Measurements from ENCODE around the gene LGI4. TPM values are rescaled to one million over a fixed set of nuclear protein-coding genes. Genes with fewer than 3 reads are reported as not detected.

Gene LGI4
- total RNA-seq, 1 donor from 2014 or later, result 6.7 TPM

DNA sequence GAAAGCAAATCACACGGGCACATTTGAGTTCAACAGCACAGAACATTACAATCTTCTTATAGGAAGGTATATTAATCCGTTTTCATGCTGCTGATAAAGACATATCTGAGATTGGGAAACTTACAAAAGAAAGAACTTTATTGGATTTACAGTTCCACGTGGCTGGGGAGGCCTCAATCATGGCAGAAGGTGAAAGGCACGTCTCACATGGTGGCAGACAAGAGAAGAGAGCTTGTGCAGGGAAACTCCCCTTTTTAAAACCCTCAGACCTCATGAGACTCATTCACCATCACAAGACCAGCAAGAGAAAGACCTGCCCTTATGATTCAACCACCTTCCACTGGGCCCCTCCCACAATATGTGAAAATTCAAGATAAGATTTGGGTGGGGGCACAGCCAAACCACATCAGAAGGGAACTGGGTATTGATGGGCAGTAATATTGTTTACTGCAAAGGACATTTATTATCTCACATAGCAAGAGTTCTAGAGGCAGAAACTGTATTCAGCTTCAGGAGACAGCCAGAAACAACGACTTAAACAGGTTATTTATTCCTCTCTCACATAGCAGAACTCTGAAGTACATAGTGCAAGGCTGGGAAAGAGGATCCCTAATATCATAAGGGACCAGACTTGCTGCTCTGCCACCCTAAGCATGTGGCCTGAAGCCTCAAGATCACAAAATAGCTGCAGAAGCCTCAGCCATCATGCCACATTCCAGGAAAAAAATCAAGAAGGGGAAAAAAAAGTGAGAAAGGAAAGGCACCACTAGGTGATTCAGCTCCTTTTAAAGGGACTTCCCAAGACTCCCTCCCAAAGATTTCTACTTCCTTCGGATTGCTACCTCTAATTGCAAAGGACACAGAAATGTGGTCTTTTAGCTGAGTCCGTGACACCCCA lies 42.8 kb upstream of the LGI4 start:
- H3K27ac ChIP-seq, result no peak overlapping the region
- no peaks in the 10 kb centered on the region for H3K9me3 ChIP-seq
- TF ChIP-seq CTCF (IDR thresholded peaks at IDR 0.05), result no peak
- H3K36me3 ChIP-seq, result no peaks in the 10 kb centered on the region
- no peak for DNase-seq
- intact Hi-C loops (cut with DNase I), result no loop called here
- no peaks in the 10 kb centered on the region for H3K27me3 ChIP-seq
- no peak overlapping the region for H3K4me3 ChIP-seq
- no peak for ATAC-seq
- no peaks in the 10 kb centered on the region for H3K4me1 ChIP-seq

GRCh38 chr19:35176181-35176570 lies 41.3 kb upstream of the LGI4 start:
- H3K9me3 ChIP-seq, result no peaks in the 10 kb centered on the region
- H3K27me3 ChIP-seq, result no peaks in the 10 kb centered on the region
- H3K4me3 ChIP-seq, result no peak overlapping the region
- no peak for TF ChIP-seq CTCF (IDR thresholded peaks at IDR 0.05)
- ATAC-seq, result no peak
- intact Hi-C loops (cut with DNase I), result no loop called here
- DNase-seq, result no peak
- no peak overlapping the region for H3K27ac ChIP-seq
- H3K36me3 ChIP-seq, result no peaks in the 10 kb centered on the region
- peaks cover 8% of the 10 kb centered on the region for H3K4me1 ChIP-seq

DNA sequence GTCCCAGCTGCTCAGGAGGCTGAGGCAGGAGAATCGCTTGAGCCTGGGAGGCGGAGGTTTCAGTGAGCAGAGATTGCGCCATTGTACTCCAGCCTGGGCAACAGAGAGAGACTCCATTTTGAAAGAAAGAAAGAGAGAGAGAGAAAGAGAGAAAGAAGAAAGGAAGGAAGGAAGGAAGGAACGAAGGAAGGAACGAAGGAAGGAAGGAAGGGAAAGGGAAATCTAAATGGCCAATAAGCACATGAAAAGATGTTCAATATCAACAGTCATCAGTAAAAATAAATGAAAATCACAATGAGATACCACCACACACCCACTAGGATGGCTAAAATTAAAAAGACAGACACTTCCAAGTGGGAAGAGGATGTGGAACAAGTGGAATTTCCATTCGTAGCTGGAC lies 39.4 kb upstream of the LGI4 start:
- Histone ChIP-seq H3K4me3 (no peak overlapping the region), H3K27me3 (no peaks in the 10 kb centered on the region), H3K9me3 (no peaks in the 10 kb centered on the region), H3K36me3 (no peaks in the 10 kb centered on the region), H3K4me1 (peaks cover 11% of the 10 kb centered on the region), H3K27ac (no peak overlapping the region)
- DNase-seq, result peak; percentile 12
- intact Hi-C loops (cut with DNase I), result no loop called here
- TF ChIP-seq CTCF (IDR thresholded peaks at IDR 0.05), result no peak
- ATAC-seq, result no peak

- H3K9me3 ChIP-seq, result no peaks in the 10 kb centered on the region
- ATAC-seq (no peak), DNase-seq (no peak)
- no peaks in the 10 kb centered on the region for H3K27me3 ChIP-seq
- peaks cover 19% of the 10 kb centered on the region for H3K4me1 ChIP-seq
- no peak overlapping the region for H3K4me3 ChIP-seq
- no peaks in the 10 kb centered on the region for H3K36me3 ChIP-seq
- no peak overlapping the region for H3K27ac ChIP-seq
- intact Hi-C loops (cut with DNase I), result no loop called here
- TF ChIP-seq CTCF (IDR thresholded peaks at IDR 0.05), result no peak
Observed at GRCh38 chr19:35171730-35172129, 36.9 kb upstream of the LGI4 start.

GRCh38 chr19:35170359-35171061 lies 35.7 kb upstream of the LGI4 start:
- Histone ChIP-seq H3K36me3 (peaks cover 12% of the 10 kb centered on the region), H3K27ac (no peak overlapping the region), H3K4me3 (no peak overlapping the region), H3K9me3 (no peaks in the 10 kb centered on the region), H3K4me1 (peaks cover 19% of the 10 kb centered on the region), H3K27me3 (no peaks in the 10 kb centered on the region)
- DNase-seq (peak; percentile 57), ATAC-seq (peak; percentile 44)
- intact Hi-C loops (cut with DNase I), result no loop called here
- no peak for TF ChIP-seq CTCF (IDR thresholded peaks at IDR 0.05)

All from upper lobe of right lung (tissue), 1 donor.